Fibroblast of lung (primary cell): ENCODE data around the gene LLCFC1. TPM values are rescaled to one million over a fixed set of nuclear protein-coding genes. Genes with fewer than 3 reads are reported as not detected.

Experiments used
- DNase-seq, 2 donors: peaks; one replicate each; pipeline versions ENCODE4 v3.0.0 to v3.0.0-alpha.2; 2010; ENCODE audit warnings: low read depth in 2 of 2
- H2AFZ ChIP-seq: 2 replicates; pipeline ENCODE4 v1.5.1; 2012; ENCODE audit warnings: low read length, control low read depth, inconsistent platforms
- H3K27ac ChIP-seq: 2 replicates; pipeline ENCODE4 v1.5.1; 2011; ENCODE audit warnings: low read length, control low read depth; ENCODE audit not compliant: insufficient read depth
- H3K27me3 ChIP-seq: 2 replicates; pipeline ENCODE4 v1.5.1; 2011; ENCODE audit warnings: mild to moderate bottlenecking, low read length; ENCODE audit not compliant: control insufficient read depth, insufficient read depth
- H3K36me3 ChIP-seq: 2 replicates; pipeline ENCODE4 v1.5.1; 2011; ENCODE audit warnings: low read length; ENCODE audit not compliant: control insufficient read depth, insufficient read depth
- H3K4me1 ChIP-seq: 2 replicates; pipeline ENCODE4 v1.5.1; 2011; ENCODE audit warnings: low read length; ENCODE audit not compliant: control insufficient read depth, insufficient read depth; ENCODE audit errors: extremely low read depth
- H3K4me2 ChIP-seq: 2 replicates; pipeline ENCODE4 v1.5.1; 2011; ENCODE audit warnings: low read length, control low read depth; ENCODE audit not compliant: insufficient read depth; ENCODE audit errors: extremely low read depth
- H3K4me3 ChIP-seq, 4 experiments: fragments of 200-600 bp in 1 of 4; sonication (generic) in 1 of 4; replicated peaks in 1 of 4; 2 replicates each; pipeline ENCODE4 v1.5.1; 2011 to 2016; ENCODE audit warnings: low read length in 4 of 4, low read depth in 3 of 4, mild to moderate bottlenecking in 3 of 4, control low read depth in 2 of 4, inconsistent platforms in 1 of 4, mixed read lengths in 1 of 4; ENCODE audit not compliant: insufficient read depth in 1 of 4; ENCODE audit errors: control extremely low read depth in 1 of 4
- H3K79me2 ChIP-seq: 2 replicates; pipeline ENCODE4 v1.5.1; 2012; ENCODE audit warnings: mild to moderate bottlenecking, low read length, inconsistent platforms; ENCODE audit not compliant: control insufficient read depth, insufficient read depth
- H3K9ac ChIP-seq: 2 replicates; pipeline ENCODE4 v1.5.1; 2011; ENCODE audit warnings: mild to moderate bottlenecking, low read length, control low read depth; ENCODE audit not compliant: insufficient read depth
- H3K9me3 ChIP-seq: 2 replicates; pipeline ENCODE4 v1.5.1; 2012; ENCODE audit warnings: low read depth, low read length; ENCODE audit not compliant: control insufficient read depth, insufficient read depth
- H4K20me1 ChIP-seq: 2 replicates; pipeline ENCODE4 v1.5.1; 2011; ENCODE audit warnings: low read length; ENCODE audit not compliant: control insufficient read depth, insufficient read depth; ENCODE audit errors: extremely low read depth
- CTCF ChIP-seq, 2 donors: IDR thresholded peaks in 1 of 2; conservative IDR thresholded peaks in 1 of 2; 1 replicate in 1 of 2; 2 replicates in 1 of 2; pipeline ENCODE4 v1.5.1; 2011 to 2012; ENCODE audit warnings: low read length in 2 of 2, control low read depth in 1 of 2, inconsistent platforms in 1 of 2, low read depth in 1 of 2, mild to moderate bottlenecking in 1 of 2
- EZH2 ChIP-seq: IDR thresholded peaks from 2 replicates; pipeline ENCODE4 v1.5.1; 2012; ENCODE audit warnings: low read length, control low read depth, mild to moderate bottlenecking; ENCODE audit errors: missing control alignments
- polyA minus RNA-seq: library from RNA; depleted of rRNA, polyadenylated mRNA; stranded (reverse); fragments of >200 nt; gene quantifications from 2 replicates; pipeline ENCODE4 v1.2.3, GENCODE V29; 2011; ENCODE audit warnings: low replicate concordance
- polyA plus RNA-seq, 2 donors: library from polyadenylated mRNA; depleted of rRNA in 1 of 2; stranded (reverse) in 1 of 2; unstranded in 1 of 2; fragments of >200 nt; gene quantifications; 2 replicates each; pipeline ENCODE4 v1.2.1, GENCODE V29; 2011 to 2012; ENCODE audit warnings: missing spikeins in 1 of 2
- total RNA-seq: library from RNA; depleted of rRNA; stranded (reverse); fragments of >200 nt; gene quantifications from 2 replicates; pipeline ENCODE4 v1.2.1, GENCODE V29; 2014

The LLCFC1 gene
- total RNA-seq (not detected in 2 replicates), polyA plus RNA-seq (not detected in 2 replicates), polyA minus RNA-seq (not detected in 2 replicates)
- not detected in 2 replicates for polyA plus RNA-seq (2012)

GRCh38 chr7:142939226-142939910 lies at the start of gene LLCFC1:
Gene LLCFC1 (plus strand): TSS chr7:142939484. CDS start chr7:142939622, 138 bp downstream.
- H3K4me1 ChIP-seq: no peaks in the 10 kb centered on the region
- H3K36me3 ChIP-seq: no peaks in the 10 kb centered on the region
- no peak within 1 kb of the TSS for H3K9ac ChIP-seq
- no peak within 1 kb of the TSS for H3K4me3 ChIP-seq
- H3K27me3 ChIP-seq: no peaks in the 10 kb centered on the region
- H2AFZ ChIP-seq: no peak within 1 kb of the TSS
- no peak within 1 kb of the TSS for H3K27ac ChIP-seq
- no peak for DNase-seq
- H3K79me2 ChIP-seq: no peaks in the 10 kb centered on the region
- H3K9me3 ChIP-seq: no peaks in the 10 kb centered on the region
- TF ChIP-seq EZH2: no peak
- TF ChIP-seq CTCF (conservative IDR thresholded peaks at IDR 0.05 in 1 of 2, IDR thresholded peaks at IDR 0.05 in 1 of 2; ENCODE audit: low read depth in 1 of 2, low read length in 2 of 2): no peak
- no peaks in the 10 kb centered on the region for H4K20me1 ChIP-seq
- H3K4me2 ChIP-seq: no peak within 1 kb of the TSS

- no peaks in the 10 kb centered on the region for H3K4me1 ChIP-seq
- H3K9ac ChIP-seq: no peak overlapping the region
- no peaks in the 10 kb centered on the region for H3K27me3 ChIP-seq
- no peaks in the 10 kb centered on the region for H3K79me2 ChIP-seq
- no peak for DNase-seq
- no peak overlapping the region for H3K4me3 ChIP-seq
- no peaks in the 10 kb centered on the region for H3K36me3 ChIP-seq
- no peaks in the 10 kb centered on the region for H4K20me1 ChIP-seq
- H2AFZ ChIP-seq: no peak overlapping the region
- no peak for TF ChIP-seq EZH2
- TF ChIP-seq CTCF (conservative IDR thresholded peaks at IDR 0.05 in 1 of 2, IDR thresholded peaks at IDR 0.05 in 1 of 2; ENCODE audit: low read depth in 1 of 2, low read length in 2 of 2): no peak
- no peak overlapping the region for H3K4me2 ChIP-seq
- no peaks in the 10 kb centered on the region for H3K9me3 ChIP-seq
- H3K27ac ChIP-seq: no peak overlapping the region
Measured at GRCh38 chr7:142889816-142890215, 49.5 kb upstream of the LLCFC1 start.

- Histone ChIP-seq H3K27ac (no peak overlapping the region), H3K36me3 (no peaks in the 10 kb centered on the region), H3K9ac (no peak overlapping the region), H3K4me3 (no peak overlapping the region), H3K4me1 (no peaks in the 10 kb centered on the region), H3K4me2 (no peak overlapping the region), H3K9me3 (no peaks in the 10 kb centered on the region), H3K79me2 (no peaks in the 10 kb centered on the region), H2AFZ (no peak overlapping the region), H4K20me1 (no peaks in the 10 kb centered on the region), H3K27me3 (no peaks in the 10 kb centered on the region)
- DNase-seq: no peak
- TF ChIP-seq CTCF (conservative IDR thresholded peaks at IDR 0.05 in 1 of 2, IDR thresholded peaks at IDR 0.05 in 1 of 2; ENCODE audit: low read depth in 1 of 2, low read length in 2 of 2) (no peak), EZH2 (no peak)
Measured at GRCh38 chr7:142890874-142891485, 48.3 kb upstream of the LLCFC1 start.
